ENCODE measurements around the gene HEXIM2. TPM values are rescaled to one million over a fixed set of nuclear protein-coding genes. Genes with fewer than 3 reads are reported as not detected.
A peak's percentile ranks its signal among the peaks of the same experiment; 100 is the strongest.

The HEXIM2 gene
- total and polyA plus RNA-seq, 2 of the 13 experiments (the other 11 are each of a cell fraction or from before 2014, with no cell fraction given): 27.1 to 32.4 TPM

DNA sequence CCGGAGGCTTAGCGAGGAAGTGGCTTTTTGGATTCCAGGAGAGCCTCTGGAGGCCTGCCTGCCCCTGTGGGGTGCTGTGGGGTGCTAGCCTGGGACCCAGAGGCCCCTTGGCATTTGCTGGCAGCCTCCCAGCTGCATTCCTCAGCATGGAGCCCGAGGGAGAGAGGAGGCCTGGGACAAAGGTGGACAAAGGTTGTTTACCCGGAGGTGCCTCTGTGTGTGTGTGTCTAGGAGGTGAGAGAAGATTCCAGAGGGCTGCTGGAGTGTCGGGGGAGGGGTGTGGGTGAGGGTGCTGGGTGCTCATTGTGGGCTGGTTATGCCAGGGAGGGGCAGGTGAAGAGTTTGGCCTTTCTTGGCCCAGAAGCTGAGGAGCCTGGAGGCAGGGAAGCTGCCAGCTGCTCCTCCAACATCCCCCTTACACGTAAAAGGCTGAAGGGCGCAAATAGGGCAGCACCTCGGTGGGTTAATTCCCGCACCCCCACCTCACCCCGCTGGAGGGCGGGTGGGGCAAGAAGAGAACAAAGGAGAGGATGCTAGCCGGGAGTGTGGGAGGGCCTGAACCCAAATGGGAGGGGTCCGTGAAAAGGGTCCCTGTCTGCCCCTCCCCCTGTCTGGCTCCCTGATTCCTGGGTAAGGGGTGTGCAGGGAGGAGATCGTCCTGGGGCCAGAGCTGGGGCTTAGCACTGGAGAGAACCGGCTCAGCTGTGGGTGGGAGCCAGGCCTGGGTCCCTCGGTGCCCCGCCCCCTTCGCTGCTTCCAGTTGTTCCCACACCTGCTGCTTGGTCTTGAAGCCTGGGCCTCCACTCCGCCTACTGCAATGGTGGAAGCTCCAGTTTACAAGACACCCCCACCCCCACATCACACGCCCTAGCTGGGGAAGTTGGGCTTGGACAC, 9.9 kb downstream of the HEXIM2 start (continued):
- TF ChIP-seq JUNB (CRISPR knock-in tag; IDR thresholded peaks at IDR 0.05; ENCODE audit: borderline replicate concordance) (no peak; the same call in 1 of the 2 replicates), ZNF207 (IDR thresholded peaks at IDR 0.05; ENCODE audit: borderline replicate concordance) (no peak), GATAD2A (CRISPR knock-in tag; IDR thresholded peaks at IDR 0.05) (peak; percentile 94), NR2F1 (CRISPR knock-in tag; IDR thresholded peaks at IDR 0.05) (no peak), ZNF382 (CRISPR knock-in tag; IDR thresholded peaks at IDR 0.05; ENCODE audit: borderline replicate concordance) (no peak), ZNF674 (CRISPR knock-in tag; IDR thresholded peaks at IDR 0.05; ENCODE audit: low read depth) (no peak), HDAC2 (CRISPR knock-in tag; IDR thresholded peaks at IDR 0.05) (peak; percentile 83), YY1 (IDR thresholded peaks at IDR 0.05; ENCODE audit: insufficient read depth, insufficient replicate concordance, low read depth, low read length) (peak; percentile 72), KAT7 (CRISPR knock-in tag; IDR thresholded peaks at IDR 0.05; ENCODE audit: borderline replicate concordance) (no peak), AHR (CRISPR knock-in tag; IDR thresholded peaks at IDR 0.05) (peak; percentile 84), PHB2 (IDR thresholded peaks at IDR 0.05; ENCODE audit: partially characterized antibody) (no peak), ZFP41 (CRISPR knock-in tag; IDR thresholded peaks at IDR 0.05; ENCODE audit: borderline replicate concordance) (no peak), ZNF598 (CRISPR knock-in tag; IDR thresholded peaks at IDR 0.05; ENCODE audit: borderline replicate concordance) (no peak), MZF1 (CRISPR knock-in tag; IDR thresholded peaks at IDR 0.05; ENCODE audit: borderline replicate concordance) (no peak)
- TF ChIP-seq, protein P1, sequence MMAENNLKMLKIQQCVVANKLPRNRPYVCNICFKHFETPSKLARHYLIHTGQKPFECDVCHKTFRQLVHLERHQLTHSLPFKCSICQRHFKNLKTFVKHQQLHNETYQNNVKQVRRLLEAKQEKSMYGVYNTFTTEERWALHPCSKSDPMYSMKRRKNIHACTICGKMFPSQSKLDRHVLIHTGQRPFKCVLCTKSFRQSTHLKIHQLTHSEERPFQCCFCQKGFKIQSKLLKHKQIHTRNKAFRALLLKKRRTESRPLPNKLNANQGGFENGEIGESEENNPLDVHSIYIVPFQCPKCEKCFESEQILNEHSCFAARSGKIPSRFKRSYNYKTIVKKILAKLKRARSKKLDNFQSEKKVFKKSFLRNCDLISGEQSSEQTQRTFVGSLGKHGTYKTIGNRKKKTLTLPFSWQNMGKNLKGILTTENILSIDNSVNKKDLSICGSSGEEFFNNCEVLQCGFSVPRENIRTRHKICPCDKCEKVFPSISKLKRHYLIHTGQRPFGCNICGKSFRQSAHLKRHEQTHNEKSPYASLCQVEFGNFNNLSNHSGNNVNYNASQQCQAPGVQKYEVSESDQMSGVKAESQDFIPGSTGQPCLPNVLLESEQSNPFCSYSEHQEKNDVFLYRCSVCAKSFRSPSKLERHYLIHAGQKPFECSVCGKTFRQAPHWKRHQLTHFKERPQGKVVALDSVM (CRISPR knock-in tag; IDR thresholded peaks at IDR 0.05): peak; percentile 85
- TF ChIP-seq, protein P2, sequence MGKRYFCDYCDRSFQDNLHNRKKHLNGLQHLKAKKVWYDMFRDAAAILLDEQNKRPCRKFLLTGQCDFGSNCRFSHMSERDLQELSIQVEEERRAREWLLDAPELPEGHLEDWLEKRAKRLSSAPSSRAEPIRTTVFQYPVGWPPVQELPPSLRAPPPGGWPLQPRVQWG (CRISPR knock-in tag; IDR thresholded peaks at IDR 0.05; ENCODE audit: borderline replicate concordance, low read depth): no peak
- TF ChIP-seq, protein P3, sequence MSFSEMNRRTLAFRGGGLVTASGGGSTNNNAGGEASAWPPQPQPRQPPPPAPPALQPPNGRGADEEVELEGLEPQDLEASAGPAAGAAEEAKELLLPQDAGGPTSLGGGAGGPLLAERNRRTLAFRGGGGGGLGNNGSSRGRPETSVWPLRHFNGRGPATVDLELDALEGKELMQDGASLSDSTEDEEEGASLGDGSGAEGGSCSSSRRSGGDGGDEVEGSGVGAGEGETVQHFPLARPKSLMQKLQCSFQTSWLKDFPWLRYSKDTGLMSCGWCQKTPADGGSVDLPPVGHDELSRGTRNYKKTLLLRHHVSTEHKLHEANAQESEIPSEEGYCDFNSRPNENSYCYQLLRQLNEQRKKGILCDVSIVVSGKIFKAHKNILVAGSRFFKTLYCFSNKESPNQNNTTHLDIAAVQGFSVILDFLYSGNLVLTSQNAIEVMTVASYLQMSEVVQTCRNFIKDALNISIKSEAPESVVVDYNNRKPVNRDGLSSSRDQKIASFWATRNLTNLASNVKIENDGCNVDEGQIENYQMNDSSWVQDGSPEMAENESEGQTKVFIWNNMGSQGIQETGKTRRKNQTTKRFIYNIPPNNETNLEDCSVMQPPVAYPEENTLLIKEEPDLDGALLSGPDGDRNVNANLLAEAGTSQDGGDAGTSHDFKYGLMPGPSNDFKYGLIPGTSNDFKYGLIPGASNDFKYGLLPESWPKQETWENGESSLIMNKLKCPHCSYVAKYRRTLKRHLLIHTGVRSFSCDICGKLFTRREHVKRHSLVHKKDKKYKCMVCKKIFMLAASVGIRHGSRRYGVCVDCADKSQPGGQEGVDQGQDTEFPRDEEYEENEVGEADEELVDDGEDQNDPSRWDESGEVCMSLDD (CRISPR knock-in tag; IDR thresholded peaks at IDR 0.05; ENCODE audit: borderline replicate concordance): peak; percentile 100
- TF ChIP-seq, protein P4, sequence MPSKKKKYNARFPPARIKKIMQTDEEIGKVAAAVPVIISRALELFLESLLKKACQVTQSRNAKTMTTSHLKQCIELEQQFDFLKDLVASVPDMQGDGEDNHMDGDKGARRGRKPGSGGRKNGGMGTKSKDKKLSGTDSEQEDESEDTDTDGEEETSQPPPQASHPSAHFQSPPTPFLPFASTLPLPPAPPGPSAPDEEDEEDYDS (CRISPR knock-in tag; IDR thresholded peaks at IDR 0.05): peak; percentile 36; the same call in 1 of the 2 replicates
- TF ChIP-seq, protein P5, sequence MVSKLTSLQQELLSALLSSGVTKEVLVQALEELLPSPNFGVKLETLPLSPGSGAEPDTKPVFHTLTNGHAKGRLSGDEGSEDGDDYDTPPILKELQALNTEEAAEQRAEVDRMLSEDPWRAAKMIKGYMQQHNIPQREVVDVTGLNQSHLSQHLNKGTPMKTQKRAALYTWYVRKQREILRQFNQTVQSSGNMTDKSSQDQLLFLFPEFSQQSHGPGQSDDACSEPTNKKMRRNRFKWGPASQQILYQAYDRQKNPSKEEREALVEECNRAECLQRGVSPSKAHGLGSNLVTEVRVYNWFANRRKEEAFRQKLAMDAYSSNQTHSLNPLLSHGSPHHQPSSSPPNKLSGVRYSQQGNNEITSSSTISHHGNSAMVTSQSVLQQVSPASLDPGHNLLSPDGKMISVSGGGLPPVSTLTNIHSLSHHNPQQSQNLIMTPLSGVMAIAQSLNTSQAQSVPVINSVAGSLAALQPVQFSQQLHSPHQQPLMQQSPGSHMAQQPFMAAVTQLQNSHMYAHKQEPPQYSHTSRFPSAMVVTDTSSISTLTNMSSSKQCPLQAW (CRISPR knock-in tag; IDR thresholded peaks at IDR 0.05): peak; percentile 91
- TF ChIP-seq, protein P6, sequence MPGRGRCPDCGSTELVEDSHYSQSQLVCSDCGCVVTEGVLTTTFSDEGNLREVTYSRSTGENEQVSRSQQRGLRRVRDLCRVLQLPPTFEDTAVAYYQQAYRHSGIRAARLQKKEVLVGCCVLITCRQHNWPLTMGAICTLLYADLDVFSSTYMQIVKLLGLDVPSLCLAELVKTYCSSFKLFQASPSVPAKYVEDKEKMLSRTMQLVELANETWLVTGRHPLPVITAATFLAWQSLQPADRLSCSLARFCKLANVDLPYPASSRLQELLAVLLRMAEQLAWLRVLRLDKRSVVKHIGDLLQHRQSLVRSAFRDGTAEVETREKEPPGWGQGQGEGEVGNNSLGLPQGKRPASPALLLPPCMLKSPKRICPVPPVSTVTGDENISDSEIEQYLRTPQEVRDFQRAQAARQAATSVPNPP (CRISPR knock-in tag; IDR thresholded peaks at IDR 0.05): peak; percentile 70; the same call in 1 of the 2 replicates
